ENCODE measurements around the gene REX1BD. TPM values are rescaled to one million over a fixed set of nuclear protein-coding genes. Genes with fewer than 3 reads are reported as not detected.
A peak's percentile ranks its signal among the peaks of the same experiment; 100 is the strongest.

REX1BD gene
- polyA plus RNA-seq, 1 donor from 2014 or later: 214 TPM

DNA sequence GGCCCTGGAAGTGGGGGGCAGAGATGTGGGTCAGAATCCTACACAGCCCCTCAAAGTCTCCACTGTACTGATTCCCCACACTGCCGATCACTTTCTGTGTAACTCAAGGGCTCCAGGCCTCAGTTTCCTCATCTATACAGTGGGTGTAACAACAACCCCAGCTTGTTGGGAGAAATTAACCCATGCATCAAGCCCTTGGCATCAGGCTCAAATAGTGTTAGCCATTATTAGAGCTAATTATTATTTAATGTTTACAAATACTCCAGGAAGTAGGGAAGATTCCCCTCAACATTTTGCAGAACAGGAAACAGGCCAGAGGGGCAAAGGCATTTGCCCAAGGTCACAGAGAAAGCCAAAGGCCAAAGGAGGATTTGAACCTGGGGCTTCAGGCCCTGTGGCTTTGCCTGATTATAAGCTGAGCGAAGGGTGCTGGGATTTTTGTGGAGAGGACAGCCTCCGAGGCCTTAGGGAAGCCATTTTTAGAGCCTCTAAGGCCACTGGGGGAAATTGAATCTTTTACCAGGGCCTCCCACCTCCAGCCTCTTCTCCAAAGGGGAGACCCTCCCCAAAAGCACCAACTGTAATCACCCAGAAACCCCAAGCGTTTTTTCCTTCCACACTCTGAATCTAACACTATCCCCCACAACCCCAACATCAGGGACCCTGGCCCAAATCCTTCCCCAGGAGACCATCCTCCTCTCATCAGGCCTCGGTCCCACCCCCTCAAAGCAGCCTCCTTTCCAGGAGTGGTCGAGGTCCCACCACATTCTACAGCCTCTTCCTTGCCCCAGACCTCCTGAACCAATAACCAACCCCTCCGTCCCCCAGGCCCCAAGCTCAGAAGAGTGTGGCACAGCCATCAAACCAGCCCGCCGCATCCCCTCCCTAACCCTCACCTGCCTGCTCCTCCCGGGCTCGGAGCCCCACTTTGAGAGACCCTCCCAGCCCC is 46.3 kb upstream of the REX1BD start:
- H2AFZ ChIP-seq (ENCODE audit: low read depth, low read length): no peak overlapping the region
- no peak for TF ChIP-seq MXI1 (conservative IDR thresholded peaks at IDR 0.05; ENCODE audit: poor library complexity, severe bottlenecking)
- TF ChIP-seq EZH2 (IDR thresholded peaks at IDR 0.05; ENCODE audit: borderline replicate concordance, insufficient read depth, low read length, poor library complexity, severe bottlenecking): no peak
- TF ChIP-seq EP300 (conservative IDR thresholded peaks at IDR 0.05; ENCODE audit: poor library complexity, severe bottlenecking): no peak
- TF ChIP-seq, protein P1, sequence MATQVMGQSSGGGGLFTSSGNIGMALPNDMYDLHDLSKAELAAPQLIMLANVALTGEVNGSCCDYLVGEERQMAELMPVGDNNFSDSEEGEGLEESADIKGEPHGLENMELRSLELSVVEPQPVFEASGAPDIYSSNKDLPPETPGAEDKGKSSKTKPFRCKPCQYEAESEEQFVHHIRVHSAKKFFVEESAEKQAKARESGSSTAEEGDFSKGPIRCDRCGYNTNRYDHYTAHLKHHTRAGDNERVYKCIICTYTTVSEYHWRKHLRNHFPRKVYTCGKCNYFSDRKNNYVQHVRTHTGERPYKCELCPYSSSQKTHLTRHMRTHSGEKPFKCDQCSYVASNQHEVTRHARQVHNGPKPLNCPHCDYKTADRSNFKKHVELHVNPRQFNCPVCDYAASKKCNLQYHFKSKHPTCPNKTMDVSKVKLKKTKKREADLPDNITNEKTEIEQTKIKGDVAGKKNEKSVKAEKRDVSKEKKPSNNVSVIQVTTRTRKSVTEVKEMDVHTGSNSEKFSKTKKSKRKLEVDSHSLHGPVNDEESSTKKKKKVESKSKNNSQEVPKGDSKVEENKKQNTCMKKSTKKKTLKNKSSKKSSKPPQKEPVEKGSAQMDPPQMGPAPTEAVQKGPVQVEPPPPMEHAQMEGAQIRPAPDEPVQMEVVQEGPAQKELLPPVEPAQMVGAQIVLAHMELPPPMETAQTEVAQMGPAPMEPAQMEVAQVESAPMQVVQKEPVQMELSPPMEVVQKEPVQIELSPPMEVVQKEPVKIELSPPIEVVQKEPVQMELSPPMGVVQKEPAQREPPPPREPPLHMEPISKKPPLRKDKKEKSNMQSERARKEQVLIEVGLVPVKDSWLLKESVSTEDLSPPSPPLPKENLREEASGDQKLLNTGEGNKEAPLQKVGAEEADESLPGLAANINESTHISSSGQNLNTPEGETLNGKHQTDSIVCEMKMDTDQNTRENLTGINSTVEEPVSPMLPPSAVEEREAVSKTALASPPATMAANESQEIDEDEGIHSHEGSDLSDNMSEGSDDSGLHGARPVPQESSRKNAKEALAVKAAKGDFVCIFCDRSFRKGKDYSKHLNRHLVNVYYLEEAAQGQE (IDR thresholded peaks at IDR 0.05; ENCODE audit: borderline replicate concordance): no peak
- TF ChIP-seq, protein P2, sequence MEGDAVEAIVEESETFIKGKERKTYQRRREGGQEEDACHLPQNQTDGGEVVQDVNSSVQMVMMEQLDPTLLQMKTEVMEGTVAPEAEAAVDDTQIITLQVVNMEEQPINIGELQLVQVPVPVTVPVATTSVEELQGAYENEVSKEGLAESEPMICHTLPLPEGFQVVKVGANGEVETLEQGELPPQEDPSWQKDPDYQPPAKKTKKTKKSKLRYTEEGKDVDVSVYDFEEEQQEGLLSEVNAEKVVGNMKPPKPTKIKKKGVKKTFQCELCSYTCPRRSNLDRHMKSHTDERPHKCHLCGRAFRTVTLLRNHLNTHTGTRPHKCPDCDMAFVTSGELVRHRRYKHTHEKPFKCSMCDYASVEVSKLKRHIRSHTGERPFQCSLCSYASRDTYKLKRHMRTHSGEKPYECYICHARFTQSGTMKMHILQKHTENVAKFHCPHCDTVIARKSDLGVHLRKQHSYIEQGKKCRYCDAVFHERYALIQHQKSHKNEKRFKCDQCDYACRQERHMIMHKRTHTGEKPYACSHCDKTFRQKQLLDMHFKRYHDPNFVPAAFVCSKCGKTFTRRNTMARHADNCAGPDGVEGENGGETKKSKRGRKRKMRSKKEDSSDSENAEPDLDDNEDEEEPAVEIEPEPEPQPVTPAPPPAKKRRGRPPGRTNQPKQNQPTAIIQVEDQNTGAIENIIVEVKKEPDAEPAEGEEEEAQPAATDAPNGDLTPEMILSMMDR (IDR thresholded peaks at IDR 0.05; ENCODE audit: poor library complexity, severe bottlenecking): no peak
- no peak for TF ChIP-seq POLR2AphosphoS5 (IDR thresholded peaks at IDR 0.05)
- no peak for TF ChIP-seq TAF1 (IDR thresholded peaks at IDR 0.05; ENCODE audit: low read depth)
- TF ChIP-seq RAD21 (conservative IDR thresholded peaks at IDR 0.05): no peak
- no peak for TF ChIP-seq SMC3 (conservative IDR thresholded peaks at IDR 0.05; ENCODE audit: poor library complexity)

DNA sequence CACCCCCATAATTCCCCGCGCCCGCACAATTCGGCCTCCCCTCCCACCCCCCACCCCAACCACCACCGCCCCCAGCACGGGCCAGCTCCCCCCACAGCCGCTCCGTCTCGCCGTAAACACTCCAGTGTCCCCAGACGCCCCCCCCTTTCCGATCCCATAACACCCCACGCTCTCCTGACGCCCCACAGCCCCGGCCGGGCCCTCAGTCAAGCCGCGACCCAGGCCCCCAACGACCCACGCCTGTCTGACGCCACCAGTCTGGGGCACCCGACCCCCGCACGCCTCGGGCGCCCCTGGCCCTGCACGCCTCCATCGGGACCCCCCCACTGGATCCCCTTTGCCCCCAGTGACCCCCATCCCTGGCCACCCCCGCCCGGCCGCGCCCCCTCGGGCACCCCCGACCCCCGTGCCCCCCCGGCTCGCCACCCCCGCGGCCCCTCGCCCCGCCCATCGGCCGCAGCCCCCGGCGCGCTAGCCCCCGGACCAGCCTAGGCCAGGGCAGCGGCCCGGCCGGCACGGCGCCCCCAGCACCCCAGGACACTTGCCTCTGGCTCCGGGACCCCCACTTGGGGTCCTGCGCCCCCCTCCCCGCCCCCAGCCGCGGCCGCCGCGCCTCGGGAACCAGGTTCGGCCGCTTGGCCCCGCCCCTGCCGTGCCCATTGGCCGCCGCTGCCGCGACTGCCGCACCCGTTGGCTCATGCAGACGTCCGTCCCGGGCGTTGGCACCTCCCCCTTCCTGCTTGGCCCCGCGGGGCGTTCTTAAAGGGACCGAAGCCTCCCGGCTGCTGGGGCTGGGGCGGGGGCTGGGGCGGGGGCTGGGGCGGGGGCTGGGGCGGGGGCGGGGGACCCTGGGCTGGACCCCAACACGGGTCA is 45.4 kb upstream of the REX1BD start, which contains the start of gene FKBP8:
FKBP8 (minus strand) TSS at position 633 of the 873 bp plus-strand sequence. CDS start 1,603 bp downstream, outside the sequence.
- Histone ChIP-seq H3K79me2 (replicated peaks; ENCODE audit: insufficient read depth, low read length) (no peaks in the 10 kb centered on the region), H3K4me2 (ENCODE audit: low read length) (peak within 1 kb of the TSS; percentile 84), H3K9ac (ENCODE audit: low read length) (peak within 1 kb of the TSS; percentile 79), H3K4me3 (ENCODE audit: low read length) (peak within 1 kb of the TSS; percentile 72), H3K27ac (ENCODE audit: low read length) (peak within 1 kb of the TSS; percentile 55), H3K27me3 (ENCODE audit: insufficient read depth, low read depth, low read length) (no peaks in the 10 kb centered on the region), H3K9me3 (ENCODE audit: low read length) (no peaks in the 10 kb centered on the region), H2AFZ (ENCODE audit: low read depth, low read length) (no peak within 1 kb of the TSS), H3K9me2 (ENCODE audit: insufficient read depth, low read length) (no peaks in the 10 kb centered on the region), H3F3A (ENCODE audit: insufficient read depth, low read length, poor library complexity, severe bottlenecking) (no peaks in the 10 kb centered on the region), H3K36me3 (ENCODE audit: insufficient read depth, low read length) (no peaks in the 10 kb centered on the region), H4K20me1 (ENCODE audit: insufficient read depth) (no peaks in the 10 kb centered on the region)
- no peak for TF ChIP-seq EZH2 (IDR thresholded peaks at IDR 0.05; ENCODE audit: borderline replicate concordance, insufficient read depth, low read length, poor library complexity, severe bottlenecking)
- TF ChIP-seq POLR2AphosphoS5 (IDR thresholded peaks at IDR 0.05): peak; percentile 53
- TF ChIP-seq EP300 (conservative IDR thresholded peaks at IDR 0.05; ENCODE audit: poor library complexity, severe bottlenecking): no peak

More for the DNA sequence above, 46.3 kb upstream of the REX1BD start:
- no peaks in the 10 kb centered on the region for H3K36me3 ChIP-seq (ENCODE audit: insufficient read depth, low read length)
- H3K9me3 ChIP-seq (ENCODE audit: low read length): no peaks in the 10 kb centered on the region
- H3F3A ChIP-seq (ENCODE audit: insufficient read depth, low read length, poor library complexity, severe bottlenecking): no peaks in the 10 kb centered on the region
- H3K27ac ChIP-seq (ENCODE audit: low read length): peak overlapping the region; percentile 55
- no peaks in the 10 kb centered on the region for H3K79me2 ChIP-seq (replicated peaks; ENCODE audit: insufficient read depth, low read length)
- peak overlapping the region; percentile 72 for H3K4me3 ChIP-seq (ENCODE audit: low read length)
- peak overlapping the region; percentile 84 for H3K4me2 ChIP-seq (ENCODE audit: low read length)
- no peaks in the 10 kb centered on the region for H3K27me3 ChIP-seq (ENCODE audit: insufficient read depth, low read depth, low read length)
- no peaks in the 10 kb centered on the region for H3K9me2 ChIP-seq (ENCODE audit: insufficient read depth, low read length)
- no peaks in the 10 kb centered on the region for H4K20me1 ChIP-seq (ENCODE audit: insufficient read depth)
- H3K9ac ChIP-seq (ENCODE audit: low read length): peak overlapping the region; percentile 79
